ENCODE results near the gene ACTR1A.
"Not testable (repeated sequence)": the region's sequence is repeated elsewhere in the genome, so short reads cannot be mapped to it uniquely, and the experiment has no call there.

ACTR1A gene

DNA sequence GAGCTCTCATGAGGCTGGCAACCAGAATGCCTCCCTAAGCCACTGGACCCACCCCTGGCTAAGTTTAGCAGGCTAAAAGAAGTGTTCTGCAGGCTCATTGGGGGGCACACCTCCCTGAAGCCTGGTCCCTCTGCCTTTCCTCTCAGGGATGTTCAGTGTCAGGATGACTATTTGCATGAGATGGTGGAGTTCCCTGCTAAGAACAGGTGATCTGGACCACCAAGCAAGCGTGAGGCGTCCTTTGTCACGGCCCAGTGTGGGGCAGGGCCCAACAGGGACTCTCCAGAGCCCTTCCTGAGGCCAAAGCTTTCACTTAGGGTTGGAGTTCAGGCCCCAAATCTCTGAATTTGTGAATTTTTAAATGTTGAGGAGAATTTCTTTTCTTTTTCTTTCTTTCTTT is 13.2 kb upstream of the ACTR1A start:
- DNase-seq (ENCODE audit: low read depth in 1 of 2, low spot score in 1 of 2), result no peak

GRCh38 chr10:102514487-102515311 is 12.2 kb upstream of the ACTR1A start:
- no peak for DNase-seq (ENCODE audit: low read depth in 1 of 2, low spot score in 1 of 2)

DNA sequence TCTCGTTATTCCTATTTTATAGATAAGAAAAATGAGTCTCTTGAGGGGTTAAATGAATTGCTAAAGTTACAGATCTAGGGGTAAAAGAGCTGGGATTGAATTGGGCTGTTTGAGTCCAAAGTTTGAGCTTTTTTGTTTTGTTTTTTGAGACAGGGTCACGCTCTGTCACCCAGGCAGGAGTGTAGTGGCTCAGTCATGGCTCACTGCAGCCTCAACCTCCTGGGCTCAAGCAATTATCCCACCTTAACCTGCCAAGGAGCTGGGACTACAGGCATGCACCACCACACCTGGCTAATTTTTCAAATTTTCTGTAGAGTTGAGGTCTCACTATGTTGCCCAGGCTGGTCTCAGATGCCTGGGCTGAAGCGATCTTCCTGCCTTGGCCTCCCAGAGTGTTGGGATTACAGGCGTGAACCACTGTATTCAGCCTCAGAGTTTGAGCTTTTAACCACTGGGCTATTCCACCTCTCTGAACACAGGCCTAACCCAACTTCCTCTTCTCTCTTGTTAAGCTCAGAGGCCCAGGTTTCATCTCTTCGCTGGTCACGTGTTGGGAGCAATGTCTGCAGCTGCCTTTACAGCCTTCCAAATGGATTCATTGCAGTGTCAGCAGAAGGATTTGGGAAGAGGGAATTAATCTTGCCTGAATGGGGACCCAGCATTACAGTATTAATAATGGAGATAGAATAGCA is 9.2 kb upstream of the ACTR1A start:
- DNase-seq (ENCODE audit: low read depth in 1 of 2, low spot score in 1 of 2), result no peak

DNA sequence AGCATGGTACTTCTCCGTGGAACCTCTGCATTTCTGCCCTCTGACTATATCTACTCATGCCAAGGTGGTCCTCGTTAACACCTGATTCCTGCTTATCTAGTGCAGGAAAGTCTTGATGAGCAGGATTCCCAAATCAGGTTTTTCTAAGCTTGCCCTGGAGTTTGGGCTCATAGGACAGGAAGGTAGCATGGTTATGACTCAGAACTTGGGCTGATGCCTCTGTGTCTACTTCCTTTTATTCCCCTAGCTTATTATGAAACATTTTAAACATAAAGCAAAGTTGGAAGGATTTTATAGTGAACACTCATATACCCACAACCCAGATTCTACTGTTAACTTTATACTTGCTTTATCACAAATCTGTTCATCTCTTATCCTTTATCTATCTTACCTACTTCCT is 6.9 kb upstream of the ACTR1A start:
- no peak for DNase-seq (ENCODE audit: low read depth in 1 of 2, low spot score in 1 of 2)

- no peak for DNase-seq (ENCODE audit: low read depth in 1 of 2, low spot score in 1 of 2)
These were observed 6.0 kb upstream of the ACTR1A start for GRCh38 chr10:102508506-102508905.

DNA sequence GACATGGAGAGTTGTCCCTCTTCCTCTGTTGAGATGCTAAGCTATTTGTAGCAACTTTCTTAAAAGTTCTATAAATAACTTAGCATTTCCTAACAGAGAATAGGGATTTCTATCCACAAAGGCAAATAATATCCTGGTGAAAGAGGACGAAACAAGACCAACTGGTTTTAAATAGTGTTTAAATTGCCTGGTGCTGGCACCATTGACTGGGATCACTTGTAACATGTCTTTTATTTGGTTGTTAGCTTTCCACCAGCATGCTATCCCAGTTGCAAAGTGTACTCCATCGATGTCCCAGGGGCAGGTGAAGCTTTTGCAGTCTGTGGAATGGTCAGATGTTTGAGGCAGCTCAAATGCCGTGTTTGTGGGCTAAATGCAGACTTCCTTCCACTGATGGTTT is 5.0 kb upstream of the ACTR1A start:
- no peak for DNase-seq (ENCODE audit: low read depth in 1 of 2, low spot score in 1 of 2)

- no peak for DNase-seq (ENCODE audit: low read depth in 1 of 2, low spot score in 1 of 2)
These were observed 3.1 kb upstream of the ACTR1A start for GRCh38 chr10:102505462-102506115.

DNA sequence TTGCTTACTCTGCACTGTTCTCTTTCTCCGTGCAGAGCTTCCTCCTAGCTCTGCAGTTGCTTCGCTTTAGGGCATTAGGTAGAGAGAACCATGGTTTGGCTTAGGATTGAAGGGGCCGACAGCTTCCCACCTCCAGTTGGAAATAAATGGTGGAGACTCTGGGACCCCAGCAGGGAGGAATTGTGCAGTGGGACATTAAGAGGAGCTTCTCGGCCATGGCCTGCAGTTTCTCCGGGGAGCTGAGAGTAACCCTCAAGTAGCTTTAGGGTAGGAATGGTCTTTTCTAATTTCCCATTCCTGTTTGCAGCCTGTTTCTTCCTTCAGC is 2.4 kb upstream of the ACTR1A start:
- DNase-seq (ENCODE audit: low read depth in 1 of 2, low spot score in 1 of 2), result no peak

DNA sequence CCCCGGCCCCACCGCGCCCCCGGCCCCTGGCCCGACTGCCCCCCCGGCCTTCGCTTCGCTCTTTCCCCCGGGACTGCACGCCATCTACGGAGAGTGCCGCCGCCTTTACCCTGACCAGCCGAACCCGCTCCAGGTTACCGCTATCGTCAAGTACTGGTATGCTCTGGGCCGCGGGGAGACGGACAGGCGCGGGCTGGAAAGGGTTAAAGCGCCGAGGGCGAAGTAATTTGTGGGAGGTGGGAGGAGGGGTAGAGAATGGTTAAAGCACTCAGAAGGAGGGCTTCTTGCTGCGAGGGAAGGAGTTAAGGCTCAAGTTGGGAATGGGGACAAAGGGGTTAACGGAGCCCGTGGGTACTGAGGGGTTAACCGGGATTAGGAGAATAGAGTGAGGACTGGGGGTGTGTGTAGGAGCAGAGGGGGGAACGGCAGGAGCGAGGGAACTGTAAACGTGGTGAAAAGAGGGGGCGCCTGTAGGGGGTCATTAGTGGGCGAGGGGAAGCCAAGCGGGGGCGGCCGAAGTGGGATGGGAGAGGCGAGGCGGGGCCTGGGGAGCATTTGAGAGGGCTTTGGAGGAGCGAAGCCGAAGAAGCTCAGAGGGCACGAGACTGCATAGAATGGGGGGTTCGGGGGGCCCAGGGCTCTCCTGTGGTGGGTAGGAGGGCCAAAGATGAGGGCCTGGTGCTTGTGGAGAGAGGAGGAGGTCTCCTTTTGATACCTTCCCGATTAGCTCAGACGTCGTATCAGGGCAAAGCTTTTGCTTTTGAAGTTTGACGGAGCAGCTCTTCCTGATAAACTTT is 1.9 kb upstream of the ACTR1A start:
- DNase-seq (ENCODE audit: low read depth in 1 of 2, low spot score in 1 of 2), result peak in 1 of 2 donors; percentile 1

GRCh38 chr10:102503264-102504178 is 1.0 kb upstream of the ACTR1A start, which contains the start of gene SUFU:
TSS of gene SUFU (plus strand) at chr10:102503972. CDS start at chr10:102504153, 181 bp downstream.
- DNase-seq (ENCODE audit: low read depth in 1 of 2, low spot score in 1 of 2), result peak; percentile 93 to 97

DNA sequence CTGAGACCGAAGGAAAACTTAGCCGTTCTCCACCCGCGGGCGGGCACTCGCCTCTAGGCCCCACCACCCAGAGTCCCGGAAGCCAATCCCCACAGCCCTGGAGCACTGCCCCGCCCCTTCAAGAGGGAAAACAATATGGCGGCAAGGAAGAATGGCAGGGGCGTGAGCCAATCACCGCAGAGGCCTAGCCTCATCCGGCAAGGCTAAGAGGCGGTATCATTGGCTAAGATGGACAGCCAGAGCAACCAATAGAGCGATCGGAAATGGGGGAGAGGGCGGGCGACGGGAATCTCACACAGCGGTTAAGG is 529 bp downstream of the ACTR1A start:
- peak; percentile 93 to 95 for DNase-seq (ENCODE audit: low read depth in 1 of 2, low spot score in 1 of 2)

GRCh38 chr10:102501201-102502028 is 1.1 kb downstream of the ACTR1A start:
- no peak for DNase-seq (ENCODE audit: low read depth in 1 of 2, low spot score in 1 of 2)

- not testable (repeated sequence) for DNase-seq (ENCODE audit: low read depth in 1 of 2, low spot score in 1 of 2)
These were observed 1.8 kb downstream of the ACTR1A start for GRCh38 chr10:102500686-102501085.

DNA sequence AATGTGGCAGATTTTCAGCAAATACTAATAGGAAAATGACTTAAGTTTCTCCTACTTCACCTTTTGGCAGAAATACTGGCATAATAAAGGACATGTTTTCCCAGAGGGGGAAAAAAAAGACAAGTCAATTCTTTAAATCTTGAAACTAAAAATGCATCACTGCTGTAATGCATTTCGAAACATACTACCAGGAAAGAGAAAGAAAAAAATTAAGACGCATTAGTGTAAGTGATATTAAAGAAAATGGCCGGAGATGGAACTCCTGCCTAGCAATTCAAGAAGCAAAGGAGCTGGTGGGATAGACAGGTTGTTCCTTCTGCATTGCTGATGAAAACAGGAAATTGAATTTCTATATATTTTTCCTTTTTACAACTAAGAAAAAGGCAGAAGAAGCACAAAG is 3.2 kb downstream of the ACTR1A start:
- no peak for DNase-seq (ENCODE audit: low read depth in 1 of 2, low spot score in 1 of 2)

GRCh38 chr10:102497545-102497944 is 5.0 kb downstream of the ACTR1A start:
- DNase-seq (ENCODE audit: low read depth in 1 of 2, low spot score in 1 of 2), result no peak

- no peak for DNase-seq (ENCODE audit: low read depth in 1 of 2, low spot score in 1 of 2)
These were observed 8.7 kb downstream of the ACTR1A start for GRCh38 chr10:102493771-102494170.

DNA sequence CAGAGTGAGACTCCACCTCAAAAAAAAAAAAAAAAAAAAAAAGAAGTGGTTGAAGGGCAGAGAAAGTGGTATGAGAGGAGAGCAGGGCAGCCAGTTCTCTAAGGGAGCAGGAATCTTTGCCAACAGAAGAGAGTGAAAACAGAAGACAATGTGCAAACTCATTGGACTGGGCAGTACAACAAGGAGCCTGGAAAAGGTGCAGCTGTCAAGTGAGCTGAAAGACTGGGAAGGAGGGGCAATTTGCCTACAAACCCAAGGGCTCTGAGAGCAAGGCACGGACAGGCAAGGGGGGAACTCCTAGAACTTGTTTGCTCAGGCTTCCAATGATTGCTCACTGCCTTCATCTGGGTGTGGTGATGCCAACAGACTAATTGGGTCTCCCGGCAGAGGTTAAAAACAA is 9.5 kb downstream of the ACTR1A start:
- no peak for DNase-seq (ENCODE audit: low read depth in 1 of 2, low spot score in 1 of 2)

- DNase-seq (ENCODE audit: low read depth in 1 of 2, low spot score in 1 of 2), result no peak
These were observed 10.1 kb downstream of the ACTR1A start for GRCh38 chr10:102492344-102492939.

DNA sequence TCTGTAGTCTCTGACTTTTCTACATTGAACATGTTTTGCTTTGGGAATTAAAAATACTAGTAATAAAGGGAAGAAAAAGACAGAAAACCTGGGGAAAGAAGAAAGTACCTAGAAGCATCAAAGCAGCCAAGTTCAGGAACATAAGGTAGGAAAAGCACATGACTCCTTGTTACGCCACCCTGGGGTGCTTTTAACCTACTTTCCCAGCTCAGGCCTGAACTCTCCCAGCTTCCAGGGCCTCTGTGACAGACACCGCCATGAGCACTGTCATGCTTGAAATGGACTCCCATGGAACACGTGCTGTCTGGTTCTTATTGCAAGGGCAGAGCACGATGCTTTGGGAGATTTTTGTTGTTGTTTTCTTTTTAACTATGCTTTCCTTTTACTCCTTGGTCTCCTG is 11.4 kb downstream of the ACTR1A start:
- no peak for DNase-seq (ENCODE audit: low read depth in 1 of 2, low spot score in 1 of 2)
